PFSK-1 (cell line): ENCODE measurements around the gene PKN1.

Source experiments
- FOXP2 ChIP-seq: optimal IDR thresholded peaks from 2 replicates; pipeline ENCODE3; 2011; ENCODE audit warnings: borderline replicate concordance, control low read depth, inconsistent platforms; ENCODE audit not compliant: insufficient read depth; ENCODE audit errors: extremely low read length, extremely low read depth
- POLR2AphosphoS5 ChIP-seq: IDR thresholded peaks from 2 replicates; pipeline ENCODE4 v1.6.1; 2012; ENCODE audit warnings: low read depth, mild to moderate bottlenecking, control low read depth, low read length, moderate library complexity
- REST ChIP-seq, 2 experiments: IDR thresholded peaks; 2 replicates each; pipeline versions ENCODE4 v1.6.1 to v1.8.0; 2011 to 2012; ENCODE audit warnings: low read depth in 2 of 2, low read length in 2 of 2, control low read depth in 1 of 2, inconsistent platforms in 1 of 2, mild to moderate bottlenecking in 1 of 2, moderate library complexity in 1 of 2; ENCODE audit not compliant: insufficient read depth in 1 of 2
- SIN3A ChIP-seq: IDR thresholded peaks from 2 replicates; pipeline ENCODE4 v1.6.1; 2012; ENCODE audit warnings: mild to moderate bottlenecking, low read length, moderate library complexity, borderline replicate concordance; ENCODE audit not compliant: insufficient read depth
- TAF1 ChIP-seq: IDR thresholded peaks from 2 replicates; pipeline ENCODE4 v1.6.1; 2012; ENCODE audit warnings: low read length, control low read depth, borderline replicate concordance; ENCODE audit not compliant: insufficient read depth

GRCh38 chr19:14479975-14480699 is 47.0 kb downstream of the PKN1 start:
- no peak for TF ChIP-seq POLR2AphosphoS5
- TF ChIP-seq SIN3A: no peak
- TF ChIP-seq TAF1: no peak
- no peak for TF ChIP-seq REST (IDR thresholded peaks at IDR 0.05; ENCODE audit: insufficient read depth in 1 of 2, low read depth in 2 of 2, low read length in 2 of 2)
- peak; percentile 30 for TF ChIP-seq FOXP2
